Tibial nerve (tissue), 3 donors: ENCODE measurements around the gene PTPRD.

Experiments used
- POLR2A ChIP-seq, 2 donors: fragments of 450-650 bp; IDR thresholded peaks; one replicate each; pipeline ENCODE4 v1.6.1; 2017; ENCODE audit warnings: antibody characterized with exemption in 2 of 2, mild to moderate bottlenecking in 2 of 2, moderate library complexity in 2 of 2
- TF ChIP-seq, protein P1 (sequence below), 5 experiments: fragments of 200-600 bp in 3 of 5; fragments of 450-650 bp in 2 of 5; sonication (generic) in 3 of 5; IDR thresholded peaks; one replicate each; pipeline ENCODE4 v1.5.1; 2016 to 2019; ENCODE audit warnings: antibody characterized with exemption in 5 of 5, mild to moderate bottlenecking in 3 of 5, moderate library complexity in 2 of 5

DNA sequence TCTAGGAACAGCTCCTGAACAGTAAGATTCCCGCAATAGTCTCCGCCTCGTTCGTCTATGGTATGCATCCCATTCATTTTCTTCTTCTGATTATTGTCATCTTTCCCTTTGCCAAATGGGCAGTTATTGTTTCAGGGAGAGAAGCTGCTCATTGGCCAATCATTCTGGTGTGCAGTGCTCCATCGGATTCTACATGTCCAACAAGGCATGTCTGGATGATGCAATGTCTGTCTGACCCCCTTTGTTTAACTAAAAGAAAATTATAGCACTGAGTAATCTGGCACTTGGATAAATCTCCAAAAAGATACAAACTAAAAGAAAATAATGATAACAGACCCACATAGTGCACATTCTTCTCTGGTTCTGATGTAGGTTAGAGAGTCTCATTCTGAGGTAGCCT is 2297.6 kb downstream of the PTPRD start:
- no peak for TF ChIP-seq POLR2A (IDR thresholded peaks at IDR 0.05)
- TF ChIP-seq, protein P1, sequence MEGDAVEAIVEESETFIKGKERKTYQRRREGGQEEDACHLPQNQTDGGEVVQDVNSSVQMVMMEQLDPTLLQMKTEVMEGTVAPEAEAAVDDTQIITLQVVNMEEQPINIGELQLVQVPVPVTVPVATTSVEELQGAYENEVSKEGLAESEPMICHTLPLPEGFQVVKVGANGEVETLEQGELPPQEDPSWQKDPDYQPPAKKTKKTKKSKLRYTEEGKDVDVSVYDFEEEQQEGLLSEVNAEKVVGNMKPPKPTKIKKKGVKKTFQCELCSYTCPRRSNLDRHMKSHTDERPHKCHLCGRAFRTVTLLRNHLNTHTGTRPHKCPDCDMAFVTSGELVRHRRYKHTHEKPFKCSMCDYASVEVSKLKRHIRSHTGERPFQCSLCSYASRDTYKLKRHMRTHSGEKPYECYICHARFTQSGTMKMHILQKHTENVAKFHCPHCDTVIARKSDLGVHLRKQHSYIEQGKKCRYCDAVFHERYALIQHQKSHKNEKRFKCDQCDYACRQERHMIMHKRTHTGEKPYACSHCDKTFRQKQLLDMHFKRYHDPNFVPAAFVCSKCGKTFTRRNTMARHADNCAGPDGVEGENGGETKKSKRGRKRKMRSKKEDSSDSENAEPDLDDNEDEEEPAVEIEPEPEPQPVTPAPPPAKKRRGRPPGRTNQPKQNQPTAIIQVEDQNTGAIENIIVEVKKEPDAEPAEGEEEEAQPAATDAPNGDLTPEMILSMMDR (IDR thresholded peaks at IDR 0.05), result no peak
